ENCODE data around the gene NOS3.

The NOS3 gene

DNA sequence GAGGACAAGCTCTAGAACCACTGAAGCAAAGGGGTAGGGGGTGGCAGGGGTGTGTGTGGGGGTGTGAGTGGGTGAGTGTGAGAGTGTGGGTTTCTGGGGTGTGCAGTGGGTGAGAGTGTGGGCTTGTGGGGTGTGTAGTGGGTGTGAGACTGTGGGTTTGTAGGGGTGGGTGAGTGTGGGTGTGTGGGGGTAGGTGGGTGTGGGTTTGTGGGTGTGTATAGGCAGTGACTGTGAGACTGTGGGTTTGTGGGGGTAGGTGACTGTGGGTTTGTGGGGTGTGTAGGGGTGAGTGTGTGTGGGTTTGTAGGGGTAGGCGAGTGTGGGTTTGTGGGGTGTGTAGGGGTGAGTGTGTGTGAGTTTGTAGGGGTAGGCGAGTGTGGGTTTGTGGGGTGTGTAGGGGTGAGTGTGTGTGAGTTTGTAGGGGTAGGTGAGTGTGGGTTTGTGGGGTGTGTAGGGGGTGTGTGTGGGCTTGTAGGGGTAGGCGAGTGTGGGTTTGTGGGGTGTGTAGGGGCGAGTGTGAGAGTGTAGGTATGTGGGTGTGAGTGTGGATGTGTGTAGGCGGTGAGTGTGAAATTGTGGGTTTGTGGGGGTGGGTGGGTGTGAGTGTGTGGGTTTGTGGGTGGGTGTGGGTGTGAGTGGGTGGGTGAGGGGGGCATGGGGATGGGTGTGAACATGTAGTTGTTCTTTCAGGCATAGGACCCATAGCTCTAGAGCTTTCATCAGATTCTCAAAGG, 8.8 kb downstream of the NOS3 start:
- Histone ChIP-seq H3K27ac (ENCODE audit: low read length) (no peak overlapping the region), H3K9me3 (ENCODE audit: control insufficient read depth, low read depth, low read length) (no peaks in the 10 kb centered on the region), H3K36me3 (ENCODE audit: control insufficient read depth, low read depth, low read length) (no peaks in the 10 kb centered on the region), H3K9ac (ENCODE audit: low read length) (no peak overlapping the region), H3K4me3 (ENCODE audit: low read length) (no peak overlapping the region), H3K27me3 (ENCODE audit: control insufficient read depth, insufficient read depth, low read length) (no peaks in the 10 kb centered on the region), H3K4me1 (ENCODE audit: control insufficient read depth, low read depth, low read length) (no peaks in the 10 kb centered on the region)

DNA sequence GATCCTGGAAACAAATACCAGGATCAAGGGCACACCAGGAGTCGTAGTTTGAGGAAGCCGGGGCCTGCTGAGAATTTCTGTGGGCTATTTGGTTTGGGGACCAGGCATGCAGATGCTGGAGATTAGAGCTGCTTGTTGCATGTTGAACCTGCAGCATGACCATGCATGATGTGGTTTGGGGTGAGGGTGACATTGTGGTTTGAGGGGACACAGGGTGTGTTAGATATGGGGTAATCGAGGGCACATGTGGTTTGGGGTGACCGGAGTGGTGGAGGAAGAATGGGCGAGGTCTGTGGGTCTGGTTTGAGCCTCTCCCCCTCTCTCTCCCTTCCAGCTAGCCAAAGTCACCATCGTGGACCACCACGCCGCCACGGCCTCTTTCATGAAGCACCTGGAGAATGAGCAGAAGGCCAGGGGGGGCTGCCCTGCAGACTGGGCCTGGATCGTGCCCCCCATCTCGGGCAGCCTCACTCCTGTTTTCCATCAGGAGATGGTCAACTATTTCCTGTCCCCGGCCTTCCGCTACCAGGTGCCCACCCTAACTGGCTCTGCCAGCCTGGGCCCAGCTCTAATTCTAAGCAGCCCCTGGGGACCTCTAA, 10.2 kb downstream of the NOS3 start:
- H3K36me3 ChIP-seq (ENCODE audit: control insufficient read depth, low read depth, low read length), result no peaks in the 10 kb centered on the region
- H3K4me3 ChIP-seq (ENCODE audit: low read length), result no peak overlapping the region
- H3K27me3 ChIP-seq (ENCODE audit: control insufficient read depth, insufficient read depth, low read length), result no peaks in the 10 kb centered on the region
- H3K4me1 ChIP-seq (ENCODE audit: control insufficient read depth, low read depth, low read length), result no peaks in the 10 kb centered on the region
- no peak overlapping the region for H3K9ac ChIP-seq (ENCODE audit: low read length)
- H3K27ac ChIP-seq (ENCODE audit: low read length), result no peak overlapping the region
- no peaks in the 10 kb centered on the region for H3K9me3 ChIP-seq (ENCODE audit: control insufficient read depth, low read depth, low read length)

DNA sequence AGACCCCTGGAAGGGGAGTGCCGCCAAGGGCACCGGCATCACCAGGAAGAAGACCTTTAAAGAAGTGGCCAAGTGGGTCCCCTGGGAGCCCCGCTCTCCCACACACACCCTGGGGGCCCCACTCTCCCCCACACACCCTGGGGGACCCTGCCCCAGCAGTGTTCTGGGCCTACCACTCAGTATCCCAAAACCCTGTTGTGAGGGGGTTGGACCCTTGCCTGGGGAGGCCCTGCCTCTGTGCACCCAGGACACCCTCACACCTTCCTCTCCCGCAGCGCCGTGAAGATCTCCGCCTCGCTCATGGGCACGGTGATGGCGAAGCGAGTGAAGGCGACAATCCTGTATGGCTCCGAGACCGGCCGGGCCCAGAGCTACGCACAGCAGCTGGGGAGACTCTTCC, 10.7 kb downstream of the NOS3 start:
- no peak overlapping the region for H3K4me3 ChIP-seq (ENCODE audit: low read length)
- H3K9me3 ChIP-seq (ENCODE audit: control insufficient read depth, low read depth, low read length), result no peaks in the 10 kb centered on the region
- H3K36me3 ChIP-seq (ENCODE audit: control insufficient read depth, low read depth, low read length), result no peaks in the 10 kb centered on the region
- H3K4me1 ChIP-seq (ENCODE audit: control insufficient read depth, low read depth, low read length), result no peaks in the 10 kb centered on the region
- H3K27ac ChIP-seq (ENCODE audit: low read length), result no peak overlapping the region
- H3K9ac ChIP-seq (ENCODE audit: low read length), result no peak overlapping the region
- no peaks in the 10 kb centered on the region for H3K27me3 ChIP-seq (ENCODE audit: control insufficient read depth, insufficient read depth, low read length)

DNA sequence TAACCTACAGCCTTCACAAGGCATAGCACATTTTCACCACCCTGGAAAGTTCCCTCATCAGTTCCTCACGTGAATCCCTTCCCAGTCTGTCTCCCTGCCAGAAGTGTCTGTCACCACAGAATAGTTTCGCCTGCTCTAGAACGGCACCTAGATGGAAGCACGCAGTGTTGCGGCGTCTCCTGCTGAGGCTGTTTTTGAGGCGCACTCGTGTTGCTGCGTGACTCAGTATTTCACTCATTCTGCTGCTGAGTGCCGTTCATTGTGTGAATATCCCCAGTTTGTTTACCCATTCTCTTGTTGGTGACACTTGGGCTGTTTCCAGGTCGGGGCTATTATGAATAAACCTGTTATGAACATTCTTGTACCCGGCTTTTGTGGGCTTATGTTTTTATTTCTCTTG, 12.8 kb downstream of the NOS3 start:
- no peaks in the 10 kb centered on the region for H3K27me3 ChIP-seq (ENCODE audit: control insufficient read depth, insufficient read depth, low read length)

DNA sequence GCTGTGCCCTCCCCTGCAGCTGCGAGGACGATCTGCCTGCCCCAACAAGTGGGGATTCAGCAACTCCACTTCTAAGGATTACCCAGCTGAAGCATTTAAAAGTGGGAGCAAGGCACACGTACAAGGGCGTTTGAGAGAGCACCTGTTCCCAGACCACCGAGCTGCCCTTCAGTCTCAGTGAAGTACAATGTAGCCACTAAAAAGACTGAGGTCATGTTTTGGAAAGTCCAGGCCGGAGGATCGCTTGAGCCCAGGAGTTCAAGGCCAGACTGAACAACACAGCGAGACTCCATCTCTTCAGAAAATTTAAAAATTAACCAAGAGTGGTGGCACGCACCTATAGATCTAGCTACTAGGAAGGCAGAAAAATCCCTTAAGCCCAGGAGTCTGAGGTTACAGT, 14.7 kb downstream of the NOS3 start:
- Histone ChIP-seq H3K27me3 (ENCODE audit: control insufficient read depth, insufficient read depth, low read length) (no peaks in the 10 kb centered on the region), H3K27ac (ENCODE audit: low read length) (no peak overlapping the region), H3K4me3 (ENCODE audit: low read length) (no peak overlapping the region), H3K9me3 (ENCODE audit: control insufficient read depth, low read depth, low read length) (no peaks in the 10 kb centered on the region), H3K9ac (ENCODE audit: low read length) (no peak overlapping the region), H3K36me3 (ENCODE audit: control insufficient read depth, low read depth, low read length) (no peaks in the 10 kb centered on the region), H3K4me1 (ENCODE audit: control insufficient read depth, low read depth, low read length) (peaks cover 7% of the 10 kb centered on the region)

More for the DNA sequence above, 12.8 kb downstream of the NOS3 start:
- no peaks in the 10 kb centered on the region for H3K4me1 ChIP-seq (ENCODE audit: control insufficient read depth, low read depth, low read length)
- no peak overlapping the region for H3K27ac ChIP-seq (ENCODE audit: low read length)
- no peak overlapping the region for H3K9ac ChIP-seq (ENCODE audit: low read length)
- no peak overlapping the region for H3K4me3 ChIP-seq (ENCODE audit: low read length)
- no peaks in the 10 kb centered on the region for H3K9me3 ChIP-seq (ENCODE audit: control insufficient read depth, low read depth, low read length)
- H3K36me3 ChIP-seq (ENCODE audit: control insufficient read depth, low read depth, low read length), result no peaks in the 10 kb centered on the region

DNA sequence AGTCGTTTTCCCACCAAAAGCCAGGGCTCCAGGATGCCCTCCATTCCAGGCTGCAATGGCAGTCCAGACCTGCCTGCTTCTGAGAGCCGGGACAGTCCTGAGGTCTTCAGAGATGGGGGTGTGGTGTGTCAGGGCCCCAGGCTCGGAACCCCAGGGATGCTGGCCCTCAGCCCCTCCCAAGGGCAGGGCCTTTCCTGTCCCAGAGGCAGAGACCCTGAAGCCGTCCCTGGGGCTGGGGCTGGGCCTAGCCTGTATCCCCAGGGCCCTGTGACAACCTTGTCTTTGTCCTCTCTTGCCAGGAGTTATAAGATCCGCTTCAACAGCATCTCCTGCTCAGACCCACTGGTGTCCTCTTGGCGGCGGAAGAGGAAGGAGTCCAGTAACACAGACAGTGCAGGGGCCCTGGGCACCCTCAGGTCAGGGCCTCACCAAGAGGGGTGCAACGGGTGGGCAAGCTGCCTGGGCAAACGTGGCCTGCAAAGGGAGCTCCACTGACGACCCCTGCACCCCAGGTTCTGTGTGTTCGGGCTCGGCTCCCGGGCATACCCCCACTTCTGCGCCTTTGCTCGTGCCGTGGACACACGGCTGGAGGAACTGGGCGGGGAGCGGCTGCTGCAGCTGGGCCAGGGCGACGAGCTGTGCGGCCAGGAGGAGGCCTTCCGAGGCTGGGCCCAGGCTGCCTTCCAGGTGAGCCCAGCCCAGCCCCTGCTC, 15.9 kb downstream of the NOS3 start:
- H3K27me3 ChIP-seq (ENCODE audit: control insufficient read depth, insufficient read depth, low read length), result no peaks in the 10 kb centered on the region
- peaks cover 11% of the 10 kb centered on the region for H3K4me1 ChIP-seq (ENCODE audit: control insufficient read depth, low read depth, low read length)
- no peak overlapping the region for H3K27ac ChIP-seq (ENCODE audit: low read length)
- no peak overlapping the region for H3K9ac ChIP-seq (ENCODE audit: low read length)
- H3K9me3 ChIP-seq (ENCODE audit: control insufficient read depth, low read depth, low read length), result no peaks in the 10 kb centered on the region
- H3K4me3 ChIP-seq (ENCODE audit: low read length), result no peak overlapping the region
- no peaks in the 10 kb centered on the region for H3K36me3 ChIP-seq (ENCODE audit: control insufficient read depth, low read depth, low read length)

DNA sequence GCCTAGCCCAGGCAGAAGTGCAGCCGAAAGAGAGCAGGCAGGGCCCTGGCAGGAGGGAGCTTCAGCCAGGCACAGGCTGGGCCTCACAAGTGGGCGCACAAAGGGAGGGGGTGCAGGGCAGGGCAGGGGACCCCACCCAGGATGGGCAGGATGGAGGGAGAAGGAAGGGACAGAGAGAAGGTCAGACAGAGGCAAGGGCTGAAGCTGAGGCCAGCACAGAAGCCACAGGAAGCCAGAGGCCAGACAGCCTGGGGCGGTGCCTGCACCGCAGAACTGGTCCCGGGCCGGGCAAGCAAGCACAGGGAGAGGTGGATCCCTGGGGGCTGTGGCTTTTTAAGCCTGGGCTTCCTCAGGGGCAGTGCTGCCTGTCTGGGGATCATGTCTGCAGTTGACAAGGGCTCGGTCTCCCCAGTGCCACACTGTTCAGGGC, 16.7 kb downstream of the NOS3 start:
- Histone ChIP-seq H3K4me1 (ENCODE audit: control insufficient read depth, low read depth, low read length) (peaks cover 11% of the 10 kb centered on the region), H3K4me3 (ENCODE audit: low read length) (no peak overlapping the region), H3K27ac (ENCODE audit: low read length) (no peak overlapping the region), H3K9me3 (ENCODE audit: control insufficient read depth, low read depth, low read length) (no peaks in the 10 kb centered on the region), H3K36me3 (ENCODE audit: control insufficient read depth, low read depth, low read length) (no peaks in the 10 kb centered on the region), H3K27me3 (ENCODE audit: control insufficient read depth, insufficient read depth, low read length) (peaks cover 5% of the 10 kb centered on the region), H3K9ac (ENCODE audit: low read length) (no peak overlapping the region)

DNA sequence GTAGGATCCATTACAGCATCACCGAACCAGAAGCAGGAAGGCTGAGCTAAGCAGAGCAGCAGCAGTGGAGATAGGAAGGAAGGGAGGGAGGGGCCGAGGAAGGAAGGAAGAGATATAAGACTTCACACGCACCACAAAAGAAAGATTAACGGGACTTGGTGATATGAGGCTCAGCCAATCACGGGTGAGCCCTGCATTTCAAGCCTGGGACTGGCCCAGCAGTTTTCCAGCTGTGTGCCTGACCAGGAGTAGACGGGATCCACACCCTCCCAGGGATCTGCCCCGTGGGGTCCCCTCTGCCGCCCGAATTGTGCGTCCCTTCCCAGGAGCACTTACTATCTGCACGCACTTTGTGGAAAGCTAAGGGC, 17.3 kb downstream of the NOS3 start:
- H3K27ac ChIP-seq (ENCODE audit: low read length), result no peak overlapping the region
- H3K36me3 ChIP-seq (ENCODE audit: control insufficient read depth, low read depth, low read length), result no peaks in the 10 kb centered on the region
- H3K4me3 ChIP-seq (ENCODE audit: low read length), result no peak overlapping the region
- no peak overlapping the region for H3K9ac ChIP-seq (ENCODE audit: low read length)
- peaks cover 11% of the 10 kb centered on the region for H3K4me1 ChIP-seq (ENCODE audit: control insufficient read depth, low read depth, low read length)
- peaks cover 8% of the 10 kb centered on the region for H3K27me3 ChIP-seq (ENCODE audit: control insufficient read depth, insufficient read depth, low read length)
- H3K9me3 ChIP-seq (ENCODE audit: control insufficient read depth, low read depth, low read length), result no peaks in the 10 kb centered on the region

DNA sequence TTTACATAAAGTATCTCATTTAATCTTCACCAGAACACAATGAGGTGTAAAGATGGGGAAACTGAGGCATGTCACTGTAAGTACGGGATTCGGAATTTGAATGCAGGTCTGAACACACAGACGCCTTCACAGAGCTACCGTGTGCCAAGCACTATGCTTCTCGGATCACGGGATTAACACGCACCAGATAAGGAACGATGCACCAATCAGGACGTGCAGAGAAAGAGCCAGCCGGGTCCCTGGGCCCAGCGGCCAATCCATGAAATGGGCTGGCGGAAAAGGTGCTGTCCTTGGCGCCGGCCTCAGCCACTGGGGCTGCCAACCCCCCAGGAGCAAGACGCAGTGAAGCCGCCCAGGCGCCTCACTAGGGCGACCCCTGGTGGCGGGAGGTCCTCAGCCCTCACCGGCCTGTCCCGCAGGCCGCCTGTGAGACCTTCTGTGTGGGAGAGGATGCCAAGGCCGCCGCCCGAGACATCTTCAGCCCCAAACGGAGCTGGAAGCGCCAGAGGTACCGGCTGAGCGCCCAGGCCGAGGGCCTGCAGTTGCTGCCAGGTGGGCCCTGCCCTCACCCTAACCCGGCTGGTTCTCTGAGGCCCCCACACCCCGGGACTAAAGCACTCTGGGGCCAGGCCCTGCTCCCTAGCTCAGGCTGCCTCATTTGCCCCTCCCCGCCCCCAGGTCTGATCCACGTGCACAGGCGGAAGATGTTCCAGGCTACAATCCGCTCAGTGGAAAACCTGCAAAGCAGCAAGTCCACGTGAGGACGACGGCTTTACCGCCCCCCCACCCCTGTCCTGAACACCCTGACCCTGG, 17.9 kb downstream of the NOS3 start:
- no peaks in the 10 kb centered on the region for H3K9me3 ChIP-seq (ENCODE audit: control insufficient read depth, low read depth, low read length)
- no peak overlapping the region for H3K27ac ChIP-seq (ENCODE audit: low read length)
- peaks cover 11% of the 10 kb centered on the region for H3K27me3 ChIP-seq (ENCODE audit: control insufficient read depth, insufficient read depth, low read length)
- no peak overlapping the region for H3K4me3 ChIP-seq (ENCODE audit: low read length)
- H3K36me3 ChIP-seq (ENCODE audit: control insufficient read depth, low read depth, low read length), result no peaks in the 10 kb centered on the region
- no peak overlapping the region for H3K9ac ChIP-seq (ENCODE audit: low read length)
- peaks cover 11% of the 10 kb centered on the region for H3K4me1 ChIP-seq (ENCODE audit: control insufficient read depth, low read depth, low read length)

DNA sequence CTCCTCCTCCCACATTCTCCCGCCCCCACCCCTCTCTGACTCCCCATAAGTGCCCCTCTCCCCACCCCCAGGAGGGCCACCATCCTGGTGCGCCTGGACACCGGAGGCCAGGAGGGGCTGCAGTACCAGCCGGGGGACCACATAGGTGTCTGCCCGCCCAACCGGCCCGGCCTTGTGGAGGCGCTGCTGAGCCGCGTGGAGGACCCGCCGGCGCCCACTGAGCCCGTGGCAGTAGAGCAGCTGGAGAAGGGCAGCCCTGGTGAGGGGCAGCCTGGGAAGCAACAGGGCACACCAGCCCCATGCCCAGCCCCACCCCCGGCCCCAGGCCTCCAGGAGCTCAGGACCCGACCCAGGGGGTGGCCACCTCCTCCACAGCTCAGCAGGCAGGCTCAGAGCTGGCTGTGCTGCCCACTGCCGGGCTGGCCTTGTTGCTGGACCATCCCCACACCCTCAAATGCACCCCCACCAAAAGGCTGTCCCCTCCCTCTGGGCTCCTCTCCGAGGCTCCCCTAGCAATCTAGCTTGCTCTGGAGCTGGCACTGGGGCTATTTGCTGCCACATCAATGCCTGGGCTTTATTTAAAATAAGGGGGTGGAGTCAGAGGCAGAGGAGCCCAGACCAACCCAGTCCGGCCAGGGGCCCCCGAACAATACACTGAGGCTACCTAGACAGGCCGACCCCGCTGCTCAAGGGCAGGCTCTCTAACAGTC, 18.7 kb downstream of the NOS3 start:
- Histone ChIP-seq H3K36me3 (ENCODE audit: control insufficient read depth, low read depth, low read length) (no peaks in the 10 kb centered on the region), H3K27ac (ENCODE audit: low read length) (no peak overlapping the region), H3K9ac (ENCODE audit: low read length) (no peak overlapping the region), H3K9me3 (ENCODE audit: control insufficient read depth, low read depth, low read length) (no peaks in the 10 kb centered on the region), H3K27me3 (ENCODE audit: control insufficient read depth, insufficient read depth, low read length) (peaks cover 11% of the 10 kb centered on the region), H3K4me1 (ENCODE audit: control insufficient read depth, low read depth, low read length) (peaks cover 11% of the 10 kb centered on the region), H3K4me3 (ENCODE audit: low read length) (no peak overlapping the region)

DNA sequence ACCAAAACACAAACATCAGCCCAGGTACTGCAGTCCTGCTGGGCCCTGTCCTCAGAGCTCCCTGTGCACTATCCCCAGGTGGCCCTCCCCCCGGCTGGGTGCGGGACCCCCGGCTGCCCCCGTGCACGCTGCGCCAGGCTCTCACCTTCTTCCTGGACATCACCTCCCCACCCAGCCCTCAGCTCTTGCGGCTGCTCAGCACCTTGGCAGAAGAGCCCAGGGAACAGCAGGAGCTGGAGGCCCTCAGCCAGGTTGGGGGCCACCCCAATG, 19.2 kb downstream of the NOS3 start:
- H3K27ac ChIP-seq (ENCODE audit: low read length), result no peak overlapping the region
- no peak overlapping the region for H3K9ac ChIP-seq (ENCODE audit: low read length)
- H3K27me3 ChIP-seq (ENCODE audit: control insufficient read depth, insufficient read depth, low read length), result peaks cover 11% of the 10 kb centered on the region
- H3K4me3 ChIP-seq (ENCODE audit: low read length), result no peak overlapping the region
- H3K9me3 ChIP-seq (ENCODE audit: control insufficient read depth, low read depth, low read length), result no peaks in the 10 kb centered on the region
- no peaks in the 10 kb centered on the region for H3K36me3 ChIP-seq (ENCODE audit: control insufficient read depth, low read depth, low read length)
- peaks cover 11% of the 10 kb centered on the region for H3K4me1 ChIP-seq (ENCODE audit: control insufficient read depth, low read depth, low read length)

Measured in iPS-18a (cell line).